IMR-90 (cell line): ENCODE data around the gene PTPRN2. TPM values are rescaled to one million over a fixed set of nuclear protein-coding genes. Genes with fewer than 3 reads are reported as not detected.

ENCODE experiments used
- ATAC-seq: fragments of 200-7000 bp; cut with Tn5 transposase; 2 replicates; pipeline ENCODE4 v1.9.1; 2020; ENCODE audit warnings: low read depth, mild to moderate bottlenecking, moderate library complexity
- BruUV-seq: library from RNA; stranded (reverse); fragments of 400-500 nt; replicated peaks from 2 replicates; lab custom pipeline; 2021; lab: Mats Ljungman, UMichigan
- CTCF ChIA-PET: fragments of 300-600 bp; formaldehyde crosslinking; extraction: SDS; loops from one replicate; lab custom pipeline; 2021; ENCODE audit warnings: antibody characterized with exemption; lab: Yijun Ruan, JAX
- POLR2A ChIA-PET: fragments of 300-600 bp; sonication (Branson Sonifier 250); formaldehyde crosslinking; loops from one replicate; lab custom pipeline; 2022; ENCODE audit warnings: antibody characterized with exemption; ENCODE audit not compliant: unreplicated experiment; lab: Charles Lee
- DNase-seq: peaks from one replicate; pipeline ENCODE4 v3.0.0; 2013
- H2AFZ ChIP-seq: replicated peaks from 2 replicates; pipeline ENCODE3; 2013; ENCODE audit warnings: low read length, mild to moderate bottlenecking; ENCODE audit not compliant: poor library complexity
- H2AK5ac ChIP-seq: 2 replicates; pipeline ENCODE4 v1.6.1; 2013; ENCODE audit warnings: low read depth, low read length, inconsistent platforms
- H2AK9ac ChIP-seq: replicated peaks from 2 replicates; pipeline ENCODE3; 2013; ENCODE audit warnings: mild to moderate bottlenecking, low read depth, low read length, moderate library complexity; ENCODE audit not compliant: poor library complexity
- H2BK120ac ChIP-seq: 2 replicates; pipeline ENCODE4 v1.6.1; 2013; ENCODE audit warnings: low read depth, low read length, inconsistent platforms
- H2BK15ac ChIP-seq: 3 replicates; pipeline ENCODE4 v1.6.1; 2013; ENCODE audit warnings: low read depth, low read length, inconsistent platforms
- H2BK20ac ChIP-seq: 2 replicates; pipeline ENCODE4 v1.6.1; 2013; ENCODE audit warnings: low read depth, mild to moderate bottlenecking, inconsistent platforms, low read length, moderate library complexity
- H2BK5ac ChIP-seq: 2 replicates; pipeline ENCODE4 v1.6.1; 2013; ENCODE audit warnings: mild to moderate bottlenecking, low read depth, low read length, inconsistent platforms; ENCODE audit not compliant: poor library complexity, severe bottlenecking
- H3K14ac ChIP-seq: replicated peaks from 2 replicates; pipeline ENCODE4 v1.6.1; 2013; ENCODE audit warnings: low read depth, low read length, inconsistent platforms
- H3K18ac ChIP-seq: 2 replicates; pipeline ENCODE4 v1.6.1; 2013; ENCODE audit warnings: low read depth, low read length, control low read depth
- H3K23ac ChIP-seq: 2 replicates; pipeline ENCODE4 v1.6.1; 2013; ENCODE audit warnings: low read depth, low read length, inconsistent platforms
- H3K27ac ChIP-seq: 2 replicates; pipeline ENCODE4 v1.5.1; 2013; ENCODE audit warnings: mild to moderate bottlenecking, control low read depth, low read length; ENCODE audit not compliant: insufficient read depth
- H3K27me3 ChIP-seq: 2 replicates; pipeline ENCODE4 v1.6.1; 2013; ENCODE audit warnings: low read length; ENCODE audit not compliant: control insufficient read depth, insufficient read depth
- H3K36me3 ChIP-seq: 2 replicates; pipeline ENCODE4 v1.6.1; 2013; ENCODE audit warnings: low read length, mixed read lengths; ENCODE audit not compliant: control insufficient read depth, insufficient read depth
- H3K4ac ChIP-seq: 2 replicates; pipeline ENCODE4 v1.6.1; 2013; ENCODE audit warnings: low read depth, low read length, inconsistent platforms
- H3K4me1 ChIP-seq: 2 replicates; pipeline ENCODE4 v1.6.1; 2013; ENCODE audit warnings: low read length, mixed read lengths; ENCODE audit not compliant: control insufficient read depth, insufficient read depth
- H3K4me2 ChIP-seq: 2 replicates; pipeline ENCODE4 v1.6.1; 2013; ENCODE audit warnings: low read depth, mild to moderate bottlenecking, control low read depth, low read length, moderate library complexity
- H3K4me3 ChIP-seq: 2 replicates; pipeline ENCODE4 v1.5.1; 2013; ENCODE audit warnings: low read depth, mild to moderate bottlenecking, control low read depth, low read length, moderate library complexity; ENCODE audit not compliant: insufficient read depth
- H3K56ac ChIP-seq: 2 replicates; pipeline ENCODE4 v1.6.1; 2013; ENCODE audit warnings: low read length, inconsistent platforms; ENCODE audit not compliant: insufficient read depth; ENCODE audit errors: extremely low read depth
- H3K79me1 ChIP-seq, 2 experiments: 2 replicates each; pipeline ENCODE4 v1.6.1; 2013; ENCODE audit warnings: low read length in 2 of 2, inconsistent platforms in 1 of 2, low read depth in 1 of 2
- H3K9ac ChIP-seq: 2 replicates; pipeline ENCODE4 v1.6.1; 2013; ENCODE audit warnings: low read depth, low read length, control low read depth
- H3K9me1 ChIP-seq: 2 replicates; pipeline ENCODE4 v1.6.1; 2013; ENCODE audit warnings: low read length, inconsistent platforms; ENCODE audit not compliant: insufficient read depth
- H3K9me3 ChIP-seq: 2 replicates; pipeline ENCODE4 v1.6.1; 2013; ENCODE audit warnings: low read length; ENCODE audit not compliant: control insufficient read depth, insufficient read depth
- H4K20me1 ChIP-seq: 2 replicates; pipeline ENCODE4 v1.6.1; 2013; ENCODE audit warnings: low read length, inconsistent platforms; ENCODE audit not compliant: insufficient read depth
- H4K5ac ChIP-seq: 2 replicates; pipeline ENCODE4 v1.6.1; 2013; ENCODE audit warnings: mild to moderate bottlenecking, low read depth, low read length, control low read depth
- H4K8ac ChIP-seq, 2 experiments: 2 replicates each; pipeline ENCODE4 v1.6.1; 2013; ENCODE audit warnings: low read depth in 2 of 2, low read length in 2 of 2, control low read depth in 1 of 2, inconsistent platforms in 1 of 2
- H4K91ac ChIP-seq: 2 replicates; pipeline ENCODE4 v1.6.1; 2013; ENCODE audit warnings: low read depth, low read length, inconsistent platforms; ENCODE audit not compliant: insufficient read depth
- BHLHE40 ChIP-seq: fragments of 150-350 bp; IDR thresholded peaks from 2 replicates; pipeline ENCODE4 v1.6.1; 2016; ENCODE audit warnings: mild to moderate bottlenecking, low read depth, low read length
- CEBPB ChIP-seq: IDR thresholded peaks from 2 replicates; pipeline ENCODE4 v1.6.1; 2012; ENCODE audit warnings: low read depth, low read length, improper control_type of control experiment
- CHD1 ChIP-seq: IDR thresholded peaks from 2 replicates; pipeline ENCODE4 v1.6.1; 2012; ENCODE audit warnings: low read depth, low read length, improper control_type of control experiment
- FOS ChIP-seq: fragments of 150-350 bp; IDR thresholded peaks from 2 replicates; pipeline ENCODE4 v1.6.1; 2016; ENCODE audit warnings: low read depth, low read length
- MAFK ChIP-seq: IDR thresholded peaks from 2 replicates; pipeline ENCODE4 v1.6.1; 2012; ENCODE audit warnings: low read depth, low read length, improper control_type of control experiment
- MAZ ChIP-seq: IDR thresholded peaks from 2 replicates; pipeline ENCODE4 v1.6.1; 2012; ENCODE audit warnings: low read depth, mild to moderate bottlenecking, low read length, improper control_type of control experiment, moderate library complexity, borderline replicate concordance
- MXI1 ChIP-seq: IDR thresholded peaks from 2 replicates; pipeline ENCODE4 v1.6.1; 2012; ENCODE audit warnings: low read depth, mild to moderate bottlenecking, low read length, moderate library complexity, borderline replicate concordance
- NFE2L2 ChIP-seq: fragments of 150-350 bp; IDR thresholded peaks from 2 replicates; pipeline ENCODE4 v1.6.1; 2016; ENCODE audit warnings: low read depth, mild to moderate bottlenecking, low read length
- POLR2A ChIP-seq: IDR thresholded peaks from 2 replicates; pipeline ENCODE4 v1.6.1; 2012; ENCODE audit warnings: mild to moderate bottlenecking, low read depth, low read length
- RAD21 ChIP-seq: IDR thresholded peaks from 2 replicates; pipeline ENCODE4 v1.6.1; 2012; ENCODE audit warnings: low read length, improper control_type of control experiment
- RCOR1 ChIP-seq: IDR thresholded peaks from 2 replicates; pipeline ENCODE4 v1.6.1; 2012; ENCODE audit warnings: mild to moderate bottlenecking, low read length, improper control_type of control experiment; ENCODE audit not compliant: insufficient replicate concordance
- RFX5 ChIP-seq: IDR thresholded peaks from 2 replicates; pipeline ENCODE4 v1.8.0; 2012; ENCODE audit warnings: low read depth, mild to moderate bottlenecking, low read length, moderate library complexity
- SMC3 ChIP-seq: fragments of 150-350 bp; IDR thresholded peaks from 2 replicates; pipeline ENCODE4 v1.6.1; 2016; ENCODE audit warnings: low read depth, mild to moderate bottlenecking, antibody characterized with exemption, low read length, moderate library complexity
- WGBS, 2 experiments: methylation state at CpG; one replicate each; pipeline versions ENCODE4 v1.1.5 to v1.1.7; 2013; ENCODE audit warnings: missing lambda C conversion rate in 2 of 2; ENCODE audit not compliant: insufficient read length in 1 of 2; ENCODE audit errors: extremely low coverage in 2 of 2; 5-methylcytosine and 5-hydroxymethylcytosine counted together
- dilution Hi-C: fragments of 300-500 bp; cut with HindIII; formaldehyde crosslinking; loops from one replicate; pipeline ENCODE4 v1.14.3; 2018; ENCODE audit warnings: low sequenced_read_pairs; ENCODE audit not compliant: unreplicated experiment
- in situ Hi-C: fragments of 300-500 bp; cut with MboI; formaldehyde crosslinking; loops from 3 replicates; pipeline ENCODE4 v1.14.3; 2019; ENCODE audit warnings: low sequenced_read_pairs, inconsistent platforms, mixed read lengths
- intact Hi-C: fragments of 100-400 bp; cut with micrococcal nuclease; formaldehyde crosslinking; loops from 2 replicates; pipeline ENCODE4 v1.10.0; 2022
- polyA plus RNA-seq, 3 experiments: library from polyadenylated mRNA; depleted of rRNA; stranded (reverse); fragments of >200 nt; gene quantifications; 2 replicates each; pipeline ENCODE4 v1.2.3, GENCODE V29; 2012; ENCODE audit warnings: low replicate concordance in 1 of 3
- total RNA-seq: library from RNA; depleted of rRNA; stranded (reverse); fragments of >200 nt; gene quantifications from 2 replicates; pipeline ENCODE4 v1.2.3, GENCODE V29; 2012
- TF ChIP-seq, protein P1 (sequence below): fragments of 150-350 bp; IDR thresholded peaks from 2 replicates; pipeline ENCODE4 v1.6.1; 2017; ENCODE audit warnings: mild to moderate bottlenecking, antibody characterized with exemption, low read length, low read depth
- TF ChIP-seq, protein P2 (sequence below): conservative IDR thresholded peaks from 2 replicates; pipeline ENCODE4 v1.5.1; 2012; ENCODE audit warnings: mild to moderate bottlenecking, low read depth, low read length, improper control_type of control experiment
- TF ChIP-seq, protein P3 (sequence below): fragments of 150-350 bp; IDR thresholded peaks from 2 replicates; pipeline ENCODE4 v1.6.1; 2016; ENCODE audit warnings: low read depth, mild to moderate bottlenecking, low read length, moderate library complexity, borderline replicate concordance

Gene PTPRN2
- total and polyA plus RNA-seq, 2 of the 4 experiments (the other 2 are of a cell fraction): 0.03 TPM; not detected in 1

DNA sequence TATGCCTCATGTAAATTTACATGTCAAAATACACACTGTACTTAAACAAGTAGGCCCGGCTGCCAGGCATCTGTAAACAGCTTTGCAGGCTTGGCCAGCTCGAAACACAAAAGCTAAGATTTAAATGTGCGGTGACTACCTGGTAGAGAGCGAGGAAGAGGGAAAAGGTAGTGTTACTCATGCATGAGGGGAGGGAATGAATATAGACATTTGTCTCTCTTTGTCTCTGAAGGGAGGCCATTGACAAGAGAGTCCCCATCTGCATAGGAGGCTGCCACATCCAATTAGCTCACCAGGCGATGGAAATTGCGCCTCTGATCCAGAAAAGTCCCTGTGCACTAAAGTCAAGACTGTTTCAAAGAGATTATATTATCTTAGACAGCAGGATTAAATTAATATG is 535.8 kb downstream of the PTPRN2 start:
- Histone ChIP-seq H3K9ac (no peak overlapping the region), H2BK15ac (no peak overlapping the region), H3K36me3 (no peaks in the 10 kb centered on the region), H3K14ac (no peak overlapping the region), H3K4me2 (no peak overlapping the region), H3K9me3 (peaks cover 50% of the 10 kb centered on the region), H4K91ac (no peak overlapping the region), H3K56ac (no peak overlapping the region), H4K5ac (no peak overlapping the region), H2AK9ac (no peak overlapping the region), H2AK5ac (no peak overlapping the region), H3K4ac (no peak overlapping the region), H3K27me3 (no peaks in the 10 kb centered on the region), H3K4me3 (no peak overlapping the region), H3K79me1 (no peaks in the 10 kb centered on the region), H2BK5ac (no peak overlapping the region), H3K18ac (no peak overlapping the region), H4K20me1 (no peaks in the 10 kb centered on the region), H4K8ac (no peak overlapping the region), H3K9me1 (no peaks in the 10 kb centered on the region), H3K23ac (no peak overlapping the region), H2BK20ac (no peak overlapping the region), H2BK120ac (no peak overlapping the region), H3K27ac (no peak overlapping the region), H2AFZ (no peak overlapping the region), H3K4me1 (no peaks in the 10 kb centered on the region)
- 60% methylated on average over 2 of the region's 6 CpGs; no CpG with 5 or more reads in 1 of the 2 experiments for WGBS, 2 experiments
- ChIA-PET CTCF (no interaction called here), POLR2A (no interaction called here)
- ATAC-seq: no peak
- TF ChIP-seq FOS (no peak), POLR2A (no peak), MXI1 (no peak), CEBPB (no peak), MAZ (no peak), RCOR1 (no peak), BHLHE40 (no peak), SMC3 (no peak), RAD21 (no peak), MAFK (no peak), NFE2L2 (no peak), CHD1 (no peak), RFX5 (no peak)
- TF ChIP-seq, protein P1, sequence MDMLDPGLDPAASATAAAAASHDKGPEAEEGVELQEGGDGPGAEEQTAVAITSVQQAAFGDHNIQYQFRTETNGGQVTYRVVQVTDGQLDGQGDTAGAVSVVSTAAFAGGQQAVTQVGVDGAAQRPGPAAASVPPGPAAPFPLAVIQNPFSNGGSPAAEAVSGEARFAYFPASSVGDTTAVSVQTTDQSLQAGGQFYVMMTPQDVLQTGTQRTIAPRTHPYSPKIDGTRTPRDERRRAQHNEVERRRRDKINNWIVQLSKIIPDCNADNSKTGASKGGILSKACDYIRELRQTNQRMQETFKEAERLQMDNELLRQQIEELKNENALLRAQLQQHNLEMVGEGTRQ: no peak
- TF ChIP-seq, protein P2, sequence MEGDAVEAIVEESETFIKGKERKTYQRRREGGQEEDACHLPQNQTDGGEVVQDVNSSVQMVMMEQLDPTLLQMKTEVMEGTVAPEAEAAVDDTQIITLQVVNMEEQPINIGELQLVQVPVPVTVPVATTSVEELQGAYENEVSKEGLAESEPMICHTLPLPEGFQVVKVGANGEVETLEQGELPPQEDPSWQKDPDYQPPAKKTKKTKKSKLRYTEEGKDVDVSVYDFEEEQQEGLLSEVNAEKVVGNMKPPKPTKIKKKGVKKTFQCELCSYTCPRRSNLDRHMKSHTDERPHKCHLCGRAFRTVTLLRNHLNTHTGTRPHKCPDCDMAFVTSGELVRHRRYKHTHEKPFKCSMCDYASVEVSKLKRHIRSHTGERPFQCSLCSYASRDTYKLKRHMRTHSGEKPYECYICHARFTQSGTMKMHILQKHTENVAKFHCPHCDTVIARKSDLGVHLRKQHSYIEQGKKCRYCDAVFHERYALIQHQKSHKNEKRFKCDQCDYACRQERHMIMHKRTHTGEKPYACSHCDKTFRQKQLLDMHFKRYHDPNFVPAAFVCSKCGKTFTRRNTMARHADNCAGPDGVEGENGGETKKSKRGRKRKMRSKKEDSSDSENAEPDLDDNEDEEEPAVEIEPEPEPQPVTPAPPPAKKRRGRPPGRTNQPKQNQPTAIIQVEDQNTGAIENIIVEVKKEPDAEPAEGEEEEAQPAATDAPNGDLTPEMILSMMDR: no peak
- TF ChIP-seq, protein P3, sequence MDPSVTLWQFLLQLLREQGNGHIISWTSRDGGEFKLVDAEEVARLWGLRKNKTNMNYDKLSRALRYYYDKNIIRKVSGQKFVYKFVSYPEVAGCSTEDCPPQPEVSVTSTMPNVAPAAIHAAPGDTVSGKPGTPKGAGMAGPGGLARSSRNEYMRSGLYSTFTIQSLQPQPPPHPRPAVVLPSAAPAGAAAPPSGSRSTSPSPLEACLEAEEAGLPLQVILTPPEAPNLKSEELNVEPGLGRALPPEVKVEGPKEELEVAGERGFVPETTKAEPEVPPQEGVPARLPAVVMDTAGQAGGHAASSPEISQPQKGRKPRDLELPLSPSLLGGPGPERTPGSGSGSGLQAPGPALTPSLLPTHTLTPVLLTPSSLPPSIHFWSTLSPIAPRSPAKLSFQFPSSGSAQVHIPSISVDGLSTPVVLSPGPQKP: no peak
- dilution Hi-C loops (no loop called here), intact Hi-C loops (no loop called here), in situ Hi-C loops (no loop called here)
- BruUV-seq: no TSS peak
- DNase-seq: no peak
